Activated CD8-positive, alpha-beta T cell treated with anti-CD3 and anti-CD28 coated beads, Interleukin-2, amount 10 ng/mL, durations not matched to agents 7 days and 5 days (primary cell): ENCODE data around the gene VAC14. TPM values are rescaled to one million over a fixed set of nuclear protein-coding genes. Genes with fewer than 3 reads are reported as not detected.

Experiments
- ATAC-seq: fragments of 150-1000 bp; cut with Tn5 transposase; one replicate; pipeline ENCODE4 v1.10.0; 2021; ENCODE audit warnings: moderate library complexity
- CTCF ChIA-PET: fragments of 350-600 bp; sonication (Branson Sonifier 250); formaldehyde crosslinking; loops from one replicate; lab custom pipeline; 2021; ENCODE audit warnings: antibody characterized with exemption; lab: Charles Lee
- POLR2A ChIA-PET: fragments of 350-600 bp; sonication (Branson Sonifier 250); formaldehyde crosslinking; loops from one replicate; lab custom pipeline; 2021; ENCODE audit warnings: antibody characterized with exemption; lab: Charles Lee
- DNase-seq: peaks from one replicate; pipeline ENCODE4 v3.0.0-alpha.2; 2020
- H3K27ac Mint-ChIP-seq: one replicate; pipeline ENCODE4 v1.8.0; 2021; ENCODE audit warnings: mild to moderate bottlenecking, mixed read lengths
- H3K27me3 Mint-ChIP-seq: one replicate; pipeline ENCODE4 v1.8.0; 2021; ENCODE audit warnings: low read depth, mixed read lengths
- H3K36me3 Mint-ChIP-seq: one replicate; pipeline ENCODE4 v1.8.0; 2021; ENCODE audit warnings: low read depth, mixed read lengths
- H3K4me1 Mint-ChIP-seq: one replicate; pipeline ENCODE4 v1.8.0; 2021; ENCODE audit warnings: low read depth, mixed read lengths
- H3K4me3 Mint-ChIP-seq: one replicate; pipeline ENCODE4 v1.8.0; 2021; ENCODE audit warnings: mild to moderate bottlenecking, mixed read lengths
- H3K9me3 Mint-ChIP-seq: one replicate; pipeline ENCODE4 v1.8.0; 2022; ENCODE audit warnings: mixed read lengths; ENCODE audit not compliant: insufficient read depth
- total RNA-seq, 2 experiments: library from RNA; stranded (reverse); gene quantifications; one replicate each; pipeline ENCODE4 v1.2.3, GENCODE V29; 2021

Gene VAC14
- total RNA-seq, 2 experiments from 2014 or later: 35.2 to 37.9 TPM

GRCh38 chr16:70720425-70721201, 80.3 kb downstream of the VAC14 start:
- peaks cover 11% of the 10 kb centered on the region for H3K36me3 Mint-ChIP-seq
- no peaks in the 10 kb centered on the region for H3K27me3 Mint-ChIP-seq
- H3K27ac Mint-ChIP-seq: no peak overlapping the region
- ChIA-PET CTCF (interaction anchor here (0.9 kb wide), 1 partner anchor 49 kb away, joined by 3 read pairs; no protein-coding TSS in a partner anchor), POLR2A (no interaction called here)
- H3K4me1 Mint-ChIP-seq: no peaks in the 10 kb centered on the region
- no peaks in the 10 kb centered on the region for H3K9me3 Mint-ChIP-seq
- no peak overlapping the region for H3K4me3 Mint-ChIP-seq
- no peak for ATAC-seq
- DNase-seq: no peak

GRCh38 chr16:70717065-70717464, 83.9 kb downstream of the VAC14 start:
- ATAC-seq (no peak), DNase-seq (no peak)
- no peak overlapping the region for H3K4me3 Mint-ChIP-seq
- no peak overlapping the region for H3K27ac Mint-ChIP-seq
- H3K36me3 Mint-ChIP-seq: peaks cover 11% of the 10 kb centered on the region
- ChIA-PET CTCF (no interaction called here), POLR2A (interaction anchor here (0.9 kb wide), 1 partner anchor 10 kb away, joined by 4 read pairs; no protein-coding TSS in a partner anchor)
- H3K4me1 Mint-ChIP-seq: no peaks in the 10 kb centered on the region
- H3K27me3 Mint-ChIP-seq: no peaks in the 10 kb centered on the region
- H3K9me3 Mint-ChIP-seq: no peaks in the 10 kb centered on the region

GRCh38 chr16:70715860-70716357, 85.0 kb downstream of the VAC14 start:
- Mint-ChIP-seq H3K4me3 (no peak overlapping the region), H3K27ac (no peak overlapping the region)
- ATAC-seq: no peak

GRCh38 chr16:70715055-70715858, 85.7 kb downstream of the VAC14 start:
- Mint-ChIP-seq H3K4me1 (peaks cover 6% of the 10 kb centered on the region), H3K36me3 (peaks cover 9% of the 10 kb centered on the region), H3K4me3 (no peak overlapping the region), H3K9me3 (no peaks in the 10 kb centered on the region), H3K27me3 (no peaks in the 10 kb centered on the region), H3K27ac (no peak overlapping the region)
- ChIA-PET CTCF (no interaction called here), POLR2A (no interaction called here)
- ATAC-seq (no peak), DNase-seq (no peak)

More at GRCh38 chr16:70715860-70716357, 85.0 kb downstream of the VAC14 start:
- no peaks in the 10 kb centered on the region for H3K9me3 Mint-ChIP-seq
- peaks cover 11% of the 10 kb centered on the region for H3K36me3 Mint-ChIP-seq
- ChIA-PET CTCF (no interaction called here), POLR2A (no interaction called here)
- no peaks in the 10 kb centered on the region for H3K27me3 Mint-ChIP-seq
- peaks cover under 1% of the 10 kb centered on the region for H3K4me1 Mint-ChIP-seq
- DNase-seq: no peak

- no peak overlapping the region for H3K27ac Mint-ChIP-seq
- H3K4me3 Mint-ChIP-seq: no peak overlapping the region
- ChIA-PET CTCF (no interaction called here), POLR2A (interaction anchor here (0.6 kb wide), 1 partner anchor 39 kb away, joined by 3 read pairs; no protein-coding TSS in a partner anchor)
- no peaks in the 10 kb centered on the region for H3K9me3 Mint-ChIP-seq
- H3K4me1 Mint-ChIP-seq: peaks cover 10% of the 10 kb centered on the region
- no peaks in the 10 kb centered on the region for H3K27me3 Mint-ChIP-seq
- H3K36me3 Mint-ChIP-seq: peaks cover 4% of the 10 kb centered on the region
- ATAC-seq (peak; percentile 23), DNase-seq (no peak)
Measured at GRCh38 chr16:70714581-70715054, 86.3 kb downstream of the VAC14 start.

GRCh38 chr16:70713824-70714223, 87.1 kb downstream of the VAC14 start:
- Mint-ChIP-seq H3K9me3 (no peaks in the 10 kb centered on the region), H3K4me3 (no peak overlapping the region), H3K4me1 (peaks cover 18% of the 10 kb centered on the region), H3K27ac (no peak overlapping the region), H3K36me3 (no peaks in the 10 kb centered on the region), H3K27me3 (no peaks in the 10 kb centered on the region)
- no peak for ATAC-seq
- ChIA-PET POLR2A (interaction anchor here (0.6 kb wide), 1 partner anchor 40 kb away, joined by 3 read pairs; no protein-coding TSS in a partner anchor), CTCF (no interaction called here)
- DNase-seq: no peak

- Mint-ChIP-seq H3K27ac (no peak overlapping the region), H3K36me3 (no peaks in the 10 kb centered on the region)
Measured at GRCh38 chr16:70713342-70713741, 87.6 kb downstream of the VAC14 start.

GRCh38 chr16:70712942-70713341, 88.0 kb downstream of the VAC14 start:
- peaks cover 23% of the 10 kb centered on the region for H3K4me1 Mint-ChIP-seq
- ChIA-PET CTCF (no interaction called here), POLR2A (no interaction called here)
- no peak overlapping the region for H3K27ac Mint-ChIP-seq
- DNase-seq (no peak), ATAC-seq (no peak)
- no peaks in the 10 kb centered on the region for H3K27me3 Mint-ChIP-seq
- no peaks in the 10 kb centered on the region for H3K36me3 Mint-ChIP-seq
- no peaks in the 10 kb centered on the region for H3K9me3 Mint-ChIP-seq
- H3K4me3 Mint-ChIP-seq: no peak overlapping the region

More at GRCh38 chr16:70713342-70713741, 87.6 kb downstream of the VAC14 start:
- H3K4me1 Mint-ChIP-seq: peaks cover 22% of the 10 kb centered on the region
- H3K9me3 Mint-ChIP-seq: no peaks in the 10 kb centered on the region
- POLR2A ChIA-PET: no interaction called here
- no peak for ATAC-seq
- no peak for DNase-seq
- H3K27me3 Mint-ChIP-seq: no peaks in the 10 kb centered on the region
- H3K4me3 Mint-ChIP-seq: no peak overlapping the region
- CTCF ChIA-PET: no interaction called here

GRCh38 chr16:70712359-70712758, 88.6 kb downstream of the VAC14 start:
- no peaks in the 10 kb centered on the region for H3K27me3 Mint-ChIP-seq
- no peak for ATAC-seq

GRCh38 chr16:70711211-70712031, 89.5 kb downstream of the VAC14 start:
- POLR2A ChIA-PET: no interaction called here
- Mint-ChIP-seq H3K4me1 (peaks cover 23% of the 10 kb centered on the region), H3K36me3 (no peaks in the 10 kb centered on the region), H3K9me3 (no peaks in the 10 kb centered on the region), H3K27ac (no peak overlapping the region), H3K27me3 (no peaks in the 10 kb centered on the region), H3K4me3 (no peak overlapping the region)
- ATAC-seq (no peak), DNase-seq (no peak)
- CTCF ChIA-PET: interaction anchor here (0.8 to 1.2 kb wide), 2 partner anchors 26 to 59 kb away, joined by 3 to 4 read pairs; no protein-coding TSS in a partner anchor

More at GRCh38 chr16:70712359-70712758, 88.6 kb downstream of the VAC14 start:
- POLR2A ChIA-PET: no interaction called here
- Mint-ChIP-seq H3K36me3 (no peaks in the 10 kb centered on the region), H3K9me3 (no peaks in the 10 kb centered on the region), H3K4me1 (peaks cover 23% of the 10 kb centered on the region), H3K4me3 (no peak overlapping the region), H3K27ac (no peak overlapping the region)
- CTCF ChIA-PET: no interaction called here
- DNase-seq: no peak
